ENCODE data around the gene IFT20. TPM values are rescaled to one million over a fixed set of nuclear protein-coding genes. Genes with fewer than 3 reads are reported as not detected.

The IFT20 gene
- total RNA-seq, 1 experiment from 2014 or later, result 25.4 TPM

DNA sequence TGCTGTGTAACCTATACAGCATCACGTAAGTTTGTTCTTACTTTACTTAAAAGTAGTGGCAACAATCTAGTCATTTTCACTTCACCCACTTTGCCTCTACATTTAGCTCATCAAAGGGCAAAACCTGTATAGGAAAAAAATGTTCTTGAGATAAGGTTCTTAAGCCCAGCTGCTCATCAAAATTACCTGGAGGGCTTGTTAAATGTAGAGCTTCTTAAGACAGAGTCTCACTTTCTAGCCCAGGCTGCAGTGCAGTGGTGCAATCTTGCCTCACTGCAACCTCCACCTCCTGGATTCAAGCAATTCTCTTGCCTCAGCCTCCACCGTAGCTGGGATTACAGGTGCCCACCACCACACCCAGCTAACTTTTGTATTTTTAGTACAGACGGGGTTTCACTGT lies 54.4 kb downstream of the IFT20 start:
- Histone ChIP-seq H3K9me3 (ENCODE audit: control insufficient read depth, insufficient read depth, low read depth, low read length) (no peaks in the 10 kb centered on the region), H3K27me3 (ENCODE audit: control insufficient read depth, insufficient read depth, low read length) (no peaks in the 10 kb centered on the region; the same call in 1 of the 2 replicates), H3K27ac (ENCODE audit: low read length) (no peak overlapping the region), H3K36me3 (ENCODE audit: control insufficient read depth, insufficient read depth, low read length) (no peaks in the 10 kb centered on the region), H3K4me3 (ENCODE audit: low read depth in 2 of 2, low read length in 2 of 2) (no peak overlapping the region), H3K4me1 (ENCODE audit: control insufficient read depth, insufficient read depth, low read length) (no peaks in the 10 kb centered on the region; the same call in 1 of the 2 replicates)
- ATAC-seq, result no peak
- TF ChIP-seq POLR2AphosphoS5 (IDR thresholded peaks at IDR 0.05; ENCODE audit: low read depth, low read length), result no peak
- TF ChIP-seq, protein P1, sequence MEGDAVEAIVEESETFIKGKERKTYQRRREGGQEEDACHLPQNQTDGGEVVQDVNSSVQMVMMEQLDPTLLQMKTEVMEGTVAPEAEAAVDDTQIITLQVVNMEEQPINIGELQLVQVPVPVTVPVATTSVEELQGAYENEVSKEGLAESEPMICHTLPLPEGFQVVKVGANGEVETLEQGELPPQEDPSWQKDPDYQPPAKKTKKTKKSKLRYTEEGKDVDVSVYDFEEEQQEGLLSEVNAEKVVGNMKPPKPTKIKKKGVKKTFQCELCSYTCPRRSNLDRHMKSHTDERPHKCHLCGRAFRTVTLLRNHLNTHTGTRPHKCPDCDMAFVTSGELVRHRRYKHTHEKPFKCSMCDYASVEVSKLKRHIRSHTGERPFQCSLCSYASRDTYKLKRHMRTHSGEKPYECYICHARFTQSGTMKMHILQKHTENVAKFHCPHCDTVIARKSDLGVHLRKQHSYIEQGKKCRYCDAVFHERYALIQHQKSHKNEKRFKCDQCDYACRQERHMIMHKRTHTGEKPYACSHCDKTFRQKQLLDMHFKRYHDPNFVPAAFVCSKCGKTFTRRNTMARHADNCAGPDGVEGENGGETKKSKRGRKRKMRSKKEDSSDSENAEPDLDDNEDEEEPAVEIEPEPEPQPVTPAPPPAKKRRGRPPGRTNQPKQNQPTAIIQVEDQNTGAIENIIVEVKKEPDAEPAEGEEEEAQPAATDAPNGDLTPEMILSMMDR (IDR thresholded peaks at IDR 0.05), result no peak
- TF ChIP-seq TCF7L2 (IDR thresholded peaks at IDR 0.05; ENCODE audit: low read depth, low read length), result no peak
- TF ChIP-seq SIN3A (IDR thresholded peaks at IDR 0.05; ENCODE audit: borderline replicate concordance, insufficient read depth, low read depth, low read length), result no peak
- no peak for DNase-seq (ENCODE audit: low read depth, low spot score)
- intact Hi-C loops (cut with micrococcal nuclease; ENCODE audit: unreplicated experiment) (no loop called here), in situ Hi-C loops (cut with HindIII; ENCODE audit: low pct_unique_long_range_greater_than_20kb, low sequenced_read_pairs) (no loop called here)
- no TSS peak for BruUV-seq (replicated peaks)
- POLR2A ChIA-PET, result no interaction called here
- CTCF ChIA-PET, result interaction anchor here (0.6 kb wide), 1 partner anchor 135 kb away, joined by 3 read pairs; no protein-coding TSS in a partner anchor

DNA sequence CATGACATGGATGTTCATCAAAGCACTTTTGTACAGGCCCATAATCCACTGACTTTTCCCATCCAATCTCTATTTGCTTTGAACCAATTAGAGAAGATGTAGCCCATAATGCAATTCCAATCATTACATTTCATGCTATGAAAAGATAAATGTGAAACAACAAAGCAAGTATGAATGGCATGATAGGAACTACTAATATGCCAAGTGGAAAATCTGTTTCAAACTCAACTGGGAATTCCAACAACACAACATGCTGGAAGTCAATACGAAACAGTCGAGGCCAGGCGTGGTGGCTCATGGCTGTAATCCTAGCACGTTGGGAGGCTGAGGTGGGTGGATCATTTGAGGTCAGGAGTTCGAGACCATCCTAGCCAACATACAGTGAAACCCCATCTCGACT lies 55.9 kb downstream of the IFT20 start:
- Histone ChIP-seq H3K27me3 (ENCODE audit: control insufficient read depth, insufficient read depth, low read length) (no peaks in the 10 kb centered on the region; the same call in 1 of the 2 replicates), H3K4me1 (ENCODE audit: control insufficient read depth, insufficient read depth, low read length) (no peaks in the 10 kb centered on the region; the same call in 1 of the 2 replicates), H3K4me3 (ENCODE audit: low read depth in 2 of 2, low read length in 2 of 2) (no peak overlapping the region), H3K36me3 (ENCODE audit: control insufficient read depth, insufficient read depth, low read length) (no peaks in the 10 kb centered on the region), H3K27ac (ENCODE audit: low read length) (no peak overlapping the region), H3K9me3 (ENCODE audit: control insufficient read depth, insufficient read depth, low read depth, low read length) (no peaks in the 10 kb centered on the region)
- intact Hi-C loops (cut with micrococcal nuclease; ENCODE audit: unreplicated experiment) (no loop called here), in situ Hi-C loops (cut with HindIII; ENCODE audit: low pct_unique_long_range_greater_than_20kb, low sequenced_read_pairs) (no loop called here)
- no TSS peak for BruUV-seq (replicated peaks)
- CTCF ChIA-PET, result no interaction called here
- DNase-seq (ENCODE audit: low read depth, low spot score) (no peak), ATAC-seq (no peak)
- TF ChIP-seq POLR2AphosphoS5 (IDR thresholded peaks at IDR 0.05; ENCODE audit: low read depth, low read length) (no peak), SIN3A (IDR thresholded peaks at IDR 0.05; ENCODE audit: borderline replicate concordance, insufficient read depth, low read depth, low read length) (no peak), TCF7L2 (IDR thresholded peaks at IDR 0.05; ENCODE audit: low read depth, low read length) (no peak)
- TF ChIP-seq, protein P1 (IDR thresholded peaks at IDR 0.05), result no peak
- TF ChIP-seq, protein P2, sequence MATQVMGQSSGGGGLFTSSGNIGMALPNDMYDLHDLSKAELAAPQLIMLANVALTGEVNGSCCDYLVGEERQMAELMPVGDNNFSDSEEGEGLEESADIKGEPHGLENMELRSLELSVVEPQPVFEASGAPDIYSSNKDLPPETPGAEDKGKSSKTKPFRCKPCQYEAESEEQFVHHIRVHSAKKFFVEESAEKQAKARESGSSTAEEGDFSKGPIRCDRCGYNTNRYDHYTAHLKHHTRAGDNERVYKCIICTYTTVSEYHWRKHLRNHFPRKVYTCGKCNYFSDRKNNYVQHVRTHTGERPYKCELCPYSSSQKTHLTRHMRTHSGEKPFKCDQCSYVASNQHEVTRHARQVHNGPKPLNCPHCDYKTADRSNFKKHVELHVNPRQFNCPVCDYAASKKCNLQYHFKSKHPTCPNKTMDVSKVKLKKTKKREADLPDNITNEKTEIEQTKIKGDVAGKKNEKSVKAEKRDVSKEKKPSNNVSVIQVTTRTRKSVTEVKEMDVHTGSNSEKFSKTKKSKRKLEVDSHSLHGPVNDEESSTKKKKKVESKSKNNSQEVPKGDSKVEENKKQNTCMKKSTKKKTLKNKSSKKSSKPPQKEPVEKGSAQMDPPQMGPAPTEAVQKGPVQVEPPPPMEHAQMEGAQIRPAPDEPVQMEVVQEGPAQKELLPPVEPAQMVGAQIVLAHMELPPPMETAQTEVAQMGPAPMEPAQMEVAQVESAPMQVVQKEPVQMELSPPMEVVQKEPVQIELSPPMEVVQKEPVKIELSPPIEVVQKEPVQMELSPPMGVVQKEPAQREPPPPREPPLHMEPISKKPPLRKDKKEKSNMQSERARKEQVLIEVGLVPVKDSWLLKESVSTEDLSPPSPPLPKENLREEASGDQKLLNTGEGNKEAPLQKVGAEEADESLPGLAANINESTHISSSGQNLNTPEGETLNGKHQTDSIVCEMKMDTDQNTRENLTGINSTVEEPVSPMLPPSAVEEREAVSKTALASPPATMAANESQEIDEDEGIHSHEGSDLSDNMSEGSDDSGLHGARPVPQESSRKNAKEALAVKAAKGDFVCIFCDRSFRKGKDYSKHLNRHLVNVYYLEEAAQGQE (IDR thresholded peaks at IDR 0.05; ENCODE audit: insufficient read depth in 1 of 2, low read depth in 2 of 2, low read length in 1 of 2), result no peak
- POLR2A ChIA-PET, result no interaction called here

Small RNA genes within 50 kb of the gene (microRNA-seq; reads per million reads assigned to microRNA genes)
- 2.5 reads per million for gene MIR4723 (ENCODE audit: unreplicated experiment)

Other genes with a start within 250 kb of the IFT20 start
- 78.7 TPM for gene TMEM97, start 16.3 kb downstream of the IFT20 start, total RNA-seq (2021; ENCODE audit: unreplicated experiment)
- gene TNFAIP1, start 289 bp upstream of the IFT20 start, total RNA-seq (2021; ENCODE audit: unreplicated experiment), result 55.8 TPM
- 175 TPM for gene POLDIP2, start 22.1 kb upstream of the IFT20 start, total RNA-seq (2021; ENCODE audit: unreplicated experiment)
- not detected for gene SEBOX, start 29.7 kb upstream of the IFT20 start, total RNA-seq (2021; ENCODE audit: unreplicated experiment)
- 2.3 TPM for gene VTN, start 34.8 kb upstream of the IFT20 start, total RNA-seq (2021; ENCODE audit: unreplicated experiment)
- gene SARM1, start 36.2 kb upstream of the IFT20 start, total RNA-seq (2021; ENCODE audit: unreplicated experiment), result 17.4 TPM
- gene SLC46A1, start 70.7 kb upstream of the IFT20 start, total RNA-seq (2021; ENCODE audit: unreplicated experiment), result 16.9 TPM
- gene SLC13A2, start 138.2 kb upstream of the IFT20 start, total RNA-seq (2021; ENCODE audit: unreplicated experiment), result not detected
- not detected for gene FOXN1, start 170.9 kb upstream of the IFT20 start, total RNA-seq (2021; ENCODE audit: unreplicated experiment)
- 44.7 TPM for gene UNC119, start 217.2 kb upstream of the IFT20 start, total RNA-seq (2021; ENCODE audit: unreplicated experiment)
- gene PIGS, start 236.1 kb upstream of the IFT20 start, total RNA-seq (2021; ENCODE audit: unreplicated experiment), result 78.8 TPM
- 13.4 TPM for gene ALDOC, start 241.4 kb upstream of the IFT20 start, total RNA-seq (2021; ENCODE audit: unreplicated experiment)